ENCODE data around the gene SSR1. TPM values are rescaled to one million over a fixed set of nuclear protein-coding genes. Genes with fewer than 3 reads are reported as not detected.

The SSR1 gene
- total and polyA plus RNA-seq, 9 of the 15 experiments (the other 6 are each of a cell fraction or from before 2014, with no cell fraction given): 87.7 to 220 (median 144) TPM

DNA sequence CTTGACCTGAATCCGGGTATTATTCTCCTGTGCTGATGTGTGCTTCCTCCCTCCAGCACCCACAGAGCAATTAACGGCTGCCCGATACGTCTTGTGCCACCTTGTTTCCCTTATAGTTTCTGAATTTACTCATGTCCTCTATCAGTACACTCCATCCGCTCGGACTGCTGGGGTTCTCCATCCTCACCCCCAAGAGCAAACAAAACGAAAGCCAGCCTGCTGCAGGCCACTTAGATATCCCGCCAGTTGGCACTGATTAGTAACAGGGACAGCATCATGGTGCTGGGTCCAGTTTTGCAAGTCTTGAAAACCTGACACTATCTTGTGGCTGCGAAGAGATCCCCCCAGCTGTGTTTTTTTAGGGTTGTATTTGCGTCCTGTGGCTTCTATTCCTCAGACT is 71.8 kb downstream of the SSR1 start (continued):
- TF ChIP-seq, protein P1, sequence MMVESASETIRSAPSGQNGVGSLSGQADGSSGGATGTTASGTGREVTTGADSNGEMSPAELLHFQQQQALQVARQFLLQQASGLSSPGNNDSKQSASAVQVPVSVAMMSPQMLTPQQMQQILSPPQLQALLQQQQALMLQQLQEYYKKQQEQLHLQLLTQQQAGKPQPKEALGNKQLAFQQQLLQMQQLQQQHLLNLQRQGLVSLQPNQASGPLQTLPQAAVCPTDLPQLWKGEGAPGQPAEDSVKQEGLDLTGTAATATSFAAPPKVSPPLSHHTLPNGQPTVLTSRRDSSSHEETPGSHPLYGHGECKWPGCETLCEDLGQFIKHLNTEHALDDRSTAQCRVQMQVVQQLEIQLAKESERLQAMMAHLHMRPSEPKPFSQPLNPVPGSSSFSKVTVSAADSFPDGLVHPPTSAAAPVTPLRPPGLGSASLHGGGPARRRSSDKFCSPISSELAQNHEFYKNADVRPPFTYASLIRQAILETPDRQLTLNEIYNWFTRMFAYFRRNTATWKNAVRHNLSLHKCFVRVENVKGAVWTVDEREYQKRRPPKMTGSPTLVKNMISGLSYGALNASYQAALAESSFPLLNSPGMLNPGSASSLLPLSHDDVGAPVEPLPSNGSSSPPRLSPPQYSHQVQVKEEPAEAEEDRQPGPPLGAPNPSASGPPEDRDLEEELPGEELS (CRISPR knock-in tag; IDR thresholded peaks at IDR 0.05; ENCODE audit: borderline replicate concordance): no peak
- TF ChIP-seq, protein P2, sequence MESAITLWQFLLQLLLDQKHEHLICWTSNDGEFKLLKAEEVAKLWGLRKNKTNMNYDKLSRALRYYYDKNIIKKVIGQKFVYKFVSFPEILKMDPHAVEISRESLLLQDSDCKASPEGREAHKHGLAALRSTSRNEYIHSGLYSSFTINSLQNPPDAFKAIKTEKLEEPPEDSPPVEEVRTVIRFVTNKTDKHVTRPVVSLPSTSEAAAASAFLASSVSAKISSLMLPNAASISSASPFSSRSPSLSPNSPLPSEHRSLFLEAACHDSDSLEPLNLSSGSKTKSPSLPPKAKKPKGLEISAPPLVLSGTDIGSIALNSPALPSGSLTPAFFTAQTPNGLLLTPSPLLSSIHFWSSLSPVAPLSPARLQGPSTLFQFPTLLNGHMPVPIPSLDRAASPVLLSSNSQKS (CRISPR knock-in tag; IDR thresholded peaks at IDR 0.05): no peak
- TF ChIP-seq HMGN3 (IDR thresholded peaks at IDR 0.05; ENCODE audit: borderline replicate concordance, extremely low read depth, insufficient read length, low read depth, low read length) (no peak), GATAD2A (IDR thresholded peaks at IDR 0.05) (no peak), TRIM24 (IDR thresholded peaks at IDR 0.05) (no peak), BRD4 (IDR thresholded peaks at IDR 0.05) (no peak), RBBP5 (IDR thresholded peaks at IDR 0.05; ENCODE audit: borderline replicate concordance, insufficient read depth, low read length, poor library complexity, severe bottlenecking) (no peak), ZNF253 (CRISPR knock-in tag; conservative IDR thresholded peaks at IDR 0.05) (no peak)

DNA sequence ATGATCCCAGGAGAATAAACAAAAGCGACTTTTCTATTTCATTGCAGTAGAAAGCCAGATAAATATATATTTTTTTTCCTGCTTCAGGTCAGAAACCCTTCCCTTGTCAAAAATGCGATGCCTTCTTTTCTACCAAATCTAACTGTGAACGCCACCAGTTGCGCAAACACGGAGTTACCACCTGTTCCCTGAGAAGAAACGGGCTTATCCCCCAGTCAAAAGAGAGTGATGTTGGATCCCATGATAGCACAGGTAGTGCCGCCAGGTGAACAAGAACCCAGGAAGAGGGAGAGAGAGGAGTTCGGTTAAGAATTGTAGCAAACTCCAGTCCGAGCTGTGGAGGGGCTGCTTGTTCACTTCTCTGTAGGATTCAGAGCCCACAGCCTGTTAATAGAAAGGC is 72.6 kb downstream of the SSR1 start:
- ATAC-seq: no peak
- H3K4me1 ChIP-seq (replicated peaks in 1 of 2; ENCODE audit: control insufficient read depth in 2 of 2, insufficient read depth in 2 of 2, low read length in 2 of 2): peaks cover 26% of the 10 kb centered on the region in 2 experiments
- CTCF ChIA-PET (ENCODE audit: low intra/inter-chr PET ratio): interaction anchor here (0.6 kb wide), 1 partner anchor 392 kb away, joined by 3 read pairs; no protein-coding TSS in a partner anchor
- peak overlapping the region in 1 of 2 experiments; percentile 8; a peak in 1 of 4 replicates for H3K9ac ChIP-seq (ENCODE audit: insufficient read depth in 1 of 2, low read depth in 2 of 2, low read length in 2 of 2)
- H3K9me1 ChIP-seq (ENCODE audit: control insufficient read depth, insufficient read depth, low read length): peaks cover 2% of the 10 kb centered on the region
- no peaks in the 10 kb centered on the region for H3K9me3 ChIP-seq (replicated peaks; ENCODE audit: control insufficient read depth, insufficient read depth, low read depth, low read length)
- intact Hi-C loops (cut with micrococcal nuclease) (loop anchor here (5.0 to 10.0 kb wide), 2 partner anchors 316 to 453 kb away; no protein-coding TSS in a partner anchor), in situ Hi-C loops (cut with MboI) (loop anchor here (25.0 kb wide), 1 partner anchor 553 kb away; no protein-coding TSS in a partner anchor)
- H3K27ac ChIP-seq (ENCODE audit: extremely low read depth, low read depth, low read length): no peak overlapping the region
- 93% methylated on average over 9 of the region's 9 CpGs for whole genome bisulfite sequencing (ENCODE audit: insufficient coverage, low coverage, missing lambda C conversion rate)
- H2AFZ ChIP-seq (ENCODE audit: low read depth, low read length): no peak overlapping the region
- H3K79me2 ChIP-seq (ENCODE audit: control insufficient read depth, insufficient read depth, low read length): peaks cover 79% of the 10 kb centered on the region
- H3K4me3 ChIP-seq: no peak overlapping the region
- H3K27me3 ChIP-seq (ENCODE audit: control insufficient read depth in 2 of 2, insufficient read depth in 2 of 2, low read length in 2 of 2): no peaks in the 10 kb centered on the region
- peaks cover 88% of the 10 kb centered on the region for H3K36me3 ChIP-seq (ENCODE audit: control insufficient read depth, insufficient read depth, low read length)
- FAIRE-seq: no peak
- TSS peak; percentile 19 for BruUV-seq (replicated peaks)
- POLR2A ChIA-PET: no interaction called here
- no peak for DNase-seq (ENCODE audit: extremely low read depth in 1 of 4, low spot score in 3 of 4)
- H3K4me2 ChIP-seq (ENCODE audit: insufficient read depth, low read length): no peak overlapping the region
- no peaks in the 10 kb centered on the region for H4K20me1 ChIP-seq (replicated peaks; ENCODE audit: control insufficient read depth, insufficient read depth, low read length)
- no peak for TF ChIP-seq PTRF (tag; IDR thresholded peaks at IDR 0.05)
- TF ChIP-seq, protein P3, sequence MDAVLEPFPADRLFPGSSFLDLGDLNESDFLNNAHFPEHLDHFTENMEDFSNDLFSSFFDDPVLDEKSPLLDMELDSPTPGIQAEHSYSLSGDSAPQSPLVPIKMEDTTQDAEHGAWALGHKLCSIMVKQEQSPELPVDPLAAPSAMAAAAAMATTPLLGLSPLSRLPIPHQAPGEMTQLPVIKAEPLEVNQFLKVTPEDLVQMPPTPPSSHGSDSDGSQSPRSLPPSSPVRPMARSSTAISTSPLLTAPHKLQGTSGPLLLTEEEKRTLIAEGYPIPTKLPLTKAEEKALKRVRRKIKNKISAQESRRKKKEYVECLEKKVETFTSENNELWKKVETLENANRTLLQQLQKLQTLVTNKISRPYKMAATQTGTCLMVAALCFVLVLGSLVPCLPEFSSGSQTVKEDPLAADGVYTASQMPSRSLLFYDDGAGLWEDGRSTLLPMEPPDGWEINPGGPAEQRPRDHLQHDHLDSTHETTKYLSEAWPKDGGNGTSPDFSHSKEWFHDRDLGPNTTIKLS (IDR thresholded peaks at IDR 0.05; ENCODE audit: borderline replicate concordance, low read depth): no peak
- no peak for TF ChIP-seq ZNF778 (CRISPR knock-in tag; IDR thresholded peaks at IDR 0.05)
- no peak for TF ChIP-seq HSF4 (CRISPR knock-in tag; IDR thresholded peaks at IDR 0.05; ENCODE audit: borderline replicate concordance)
- TF ChIP-seq, protein P4, sequence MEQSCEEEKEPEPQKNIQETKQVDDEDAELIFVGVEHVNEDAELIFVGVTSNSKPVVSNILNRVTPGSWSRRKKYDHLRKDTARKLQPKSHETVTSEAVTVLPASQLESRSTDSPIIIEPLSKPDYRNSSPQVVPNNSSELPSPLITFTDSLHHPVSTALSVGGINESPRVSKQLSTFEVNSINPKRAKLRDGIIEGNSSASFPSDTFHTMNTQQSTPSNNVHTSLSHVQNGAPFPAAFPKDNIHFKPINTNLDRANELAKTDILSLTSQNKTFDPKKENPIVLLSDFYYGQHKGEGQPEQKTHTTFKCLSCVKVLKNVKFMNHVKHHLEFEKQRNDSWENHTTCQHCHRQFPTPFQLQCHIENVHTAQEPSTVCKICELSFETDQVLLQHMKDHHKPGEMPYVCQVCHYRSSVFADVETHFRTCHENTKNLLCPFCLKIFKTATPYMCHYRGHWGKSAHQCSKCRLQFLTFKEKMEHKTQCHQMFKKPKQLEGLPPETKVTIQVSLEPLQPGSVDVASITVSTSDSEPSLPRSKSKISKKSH (CRISPR knock-in tag; IDR thresholded peaks at IDR 0.05): no peak
- no peak for TF ChIP-seq ZKSCAN3 (CRISPR knock-in tag; IDR thresholded peaks at IDR 0.05)
